NCI-H69 (cell line): ENCODE data around the gene RNPEPL1.
A peak's percentile ranks its signal among the peaks of the same experiment; 100 is the strongest.

Experiments
- DNase-seq: peaks from one replicate; lab custom pipeline; 2025; lab: John Stamatoyannopoulos, UW

RNPEPL1 gene

DNA sequence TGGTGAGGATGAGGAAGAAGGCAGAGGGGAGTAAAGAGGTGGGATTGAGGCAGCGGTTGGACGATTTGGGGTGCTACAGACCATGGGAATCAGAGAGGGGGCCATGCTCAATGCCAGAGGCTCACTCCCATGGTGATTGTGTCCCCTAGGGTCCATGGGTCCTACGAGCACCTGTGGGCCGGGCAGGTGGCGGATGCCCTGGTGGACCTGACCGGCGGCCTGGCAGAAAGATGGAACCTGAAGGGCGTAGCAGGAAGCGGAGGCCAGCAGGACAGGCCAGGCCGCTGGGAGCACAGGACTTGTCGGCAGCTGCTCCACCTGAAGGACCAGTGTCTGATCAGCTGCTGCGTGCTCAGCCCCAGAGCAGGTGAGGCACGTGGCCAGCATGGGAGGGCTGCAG, 23.5 kb downstream of the RNPEPL1 start:
- no peak for DNase-seq

GRCh38 chr2:240593026-240593702, 24.9 kb downstream of the RNPEPL1 start:
- DNase-seq: no peak

DNA sequence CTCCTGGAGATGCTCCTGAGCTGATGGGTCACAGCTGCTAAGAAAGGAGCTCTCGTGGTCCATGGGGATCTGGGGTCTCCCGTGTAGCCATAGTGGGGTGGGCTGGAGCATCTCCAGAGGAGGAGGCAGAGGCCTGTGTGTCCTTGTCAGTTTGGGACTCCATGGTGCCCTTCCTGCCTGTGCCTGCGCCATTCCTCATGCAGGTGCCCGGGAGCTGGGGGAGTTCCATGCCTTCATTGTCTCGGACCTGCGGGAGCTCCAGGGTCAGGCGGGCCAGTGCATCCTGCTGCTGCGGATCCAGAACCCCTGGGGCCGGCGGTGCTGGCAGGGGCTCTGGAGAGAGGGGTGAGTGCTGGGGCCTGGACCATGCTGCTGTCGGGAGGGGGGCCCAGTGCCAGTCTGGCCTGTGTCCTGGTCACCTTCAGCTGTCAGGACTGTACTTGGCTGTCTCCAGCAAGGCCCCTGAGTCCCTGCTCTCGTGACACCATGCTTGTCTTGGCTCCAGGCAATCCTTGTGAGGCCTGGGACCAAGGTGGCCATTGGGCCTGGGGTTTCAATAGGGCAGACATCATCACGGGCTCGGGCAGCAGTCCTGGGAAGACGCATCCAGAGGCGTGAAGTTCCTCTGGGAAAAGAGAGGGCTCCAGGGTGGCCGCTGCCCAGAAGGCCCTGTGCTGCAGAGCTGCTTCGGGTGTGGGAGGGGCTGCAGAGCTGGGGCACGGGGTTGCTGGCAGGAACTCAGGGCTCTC, 25.6 kb downstream of the RNPEPL1 start:
- DNase-seq: no peak

DNA sequence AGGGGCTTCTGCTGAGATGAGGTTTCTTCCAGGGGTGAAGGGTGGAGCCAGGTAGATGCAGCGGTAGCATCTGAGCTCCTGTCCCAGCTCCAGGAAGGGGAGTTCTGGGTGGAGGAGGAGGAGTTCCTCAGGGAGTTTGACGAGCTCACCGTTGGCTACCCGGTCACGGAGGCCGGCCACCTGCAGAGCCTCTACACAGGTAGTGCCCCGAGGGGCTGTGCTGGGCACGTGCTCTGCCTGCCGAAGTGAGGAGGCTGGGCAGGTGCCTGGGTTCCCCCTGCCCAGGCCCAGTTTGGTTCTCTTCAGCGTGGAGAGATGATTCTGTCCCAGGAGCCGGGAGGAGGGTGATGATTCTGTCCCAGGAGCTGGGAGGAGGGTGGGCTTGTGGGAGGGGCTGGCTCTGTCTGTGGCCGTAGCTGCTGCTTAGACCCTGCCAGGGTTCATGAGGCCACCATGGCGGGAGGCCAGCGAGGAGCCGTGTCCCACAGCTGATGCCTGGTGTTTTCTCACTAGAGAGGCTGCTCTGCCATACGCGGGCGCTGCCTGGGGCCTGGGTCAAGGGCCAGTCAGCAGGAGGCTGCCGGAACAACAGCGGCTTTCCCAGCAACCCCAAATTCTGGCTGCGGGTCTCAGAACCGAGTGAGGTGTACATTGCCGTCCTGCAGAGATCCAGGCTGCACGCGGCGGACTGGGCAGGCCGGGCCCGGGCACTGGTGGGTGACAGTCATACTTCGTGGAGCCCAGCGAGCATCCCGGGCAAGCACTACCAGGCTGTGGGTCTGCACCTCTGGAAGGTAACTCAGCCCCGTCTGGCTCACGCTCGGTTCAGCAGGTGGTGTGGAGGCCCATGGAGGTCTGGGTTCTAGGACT, 26.5 kb downstream of the RNPEPL1 start:
- DNase-seq: peak; percentile 5

- DNase-seq: peak; percentile 7
These were observed 27.2 kb downstream of the RNPEPL1 start for GRCh38 chr2:240595381-240596079.

- DNase-seq: no peak
These were observed 27.8 kb downstream of the RNPEPL1 start for GRCh38 chr2:240596080-240596460.

GRCh38 chr2:240596491-240596931, 28.2 kb downstream of the RNPEPL1 start:
- DNase-seq: no peak

DNA sequence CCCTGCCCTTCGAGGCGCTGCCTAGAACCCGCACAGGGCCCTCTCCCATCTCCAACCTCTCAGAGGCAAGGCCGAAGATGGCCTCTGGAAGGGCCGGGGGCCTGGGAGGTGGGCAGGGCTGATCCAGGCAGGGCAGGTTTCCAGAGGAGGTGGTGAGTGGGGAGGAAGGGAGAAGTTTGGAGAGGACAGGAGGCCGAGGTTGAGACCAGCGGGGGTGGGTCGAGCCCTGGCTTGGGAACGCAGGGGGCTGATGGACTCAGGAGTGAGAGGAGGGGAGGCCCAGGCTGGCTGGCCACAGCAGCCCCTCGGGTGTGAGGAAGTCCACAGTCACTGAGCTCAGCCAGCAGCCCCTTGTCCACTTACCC, 28.8 kb downstream of the RNPEPL1 start:
- DNase-seq: no peak

DNA sequence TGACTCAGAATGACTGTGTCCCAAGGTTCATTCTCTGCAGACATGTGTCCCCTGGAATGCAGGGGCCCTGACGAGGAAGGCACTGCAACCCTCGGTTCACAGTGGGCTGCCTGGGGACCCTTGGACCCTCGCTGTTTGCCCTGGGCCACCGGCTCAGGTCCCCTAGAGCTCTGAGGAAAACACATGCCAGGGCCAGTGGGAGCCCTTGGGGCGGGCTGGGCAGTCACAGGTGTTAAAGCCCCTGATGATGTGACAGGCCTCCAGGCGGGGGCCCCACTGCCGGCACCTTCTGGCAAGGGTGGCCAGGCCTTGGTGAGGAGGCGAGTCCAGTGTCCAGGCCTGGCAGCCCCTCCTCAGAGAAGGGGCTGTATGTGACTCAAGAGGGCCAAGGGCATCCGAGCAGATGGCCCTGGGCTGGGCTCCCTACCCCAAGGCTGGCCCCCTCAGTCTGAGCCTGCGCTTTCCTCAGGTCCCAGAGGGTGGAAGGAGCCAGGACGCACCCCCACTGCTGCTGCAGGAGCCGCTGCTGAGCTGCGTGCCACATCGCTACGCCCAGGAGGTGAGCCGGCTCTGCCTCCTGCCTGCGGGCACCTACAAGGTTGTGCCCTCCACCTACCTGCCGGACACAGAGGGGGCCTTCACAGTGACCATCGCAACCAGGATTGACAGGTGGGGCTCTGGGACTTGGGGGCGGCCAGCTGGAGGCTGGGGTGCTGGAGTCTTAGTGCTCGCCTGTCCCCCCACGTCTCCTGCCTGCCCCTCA, 29.3 kb downstream of the RNPEPL1 start:
- no peak for DNase-seq

GRCh38 chr2:240598311-240598911, 30.1 kb downstream of the RNPEPL1 start:
- DNase-seq: no peak

- DNase-seq: no peak
These were observed 30.9 kb downstream of the RNPEPL1 start for GRCh38 chr2:240599141-240599583.

GRCh38 chr2:240600451-240600961, 32.2 kb downstream of the RNPEPL1 start:
- DNase-seq: no peak

DNA sequence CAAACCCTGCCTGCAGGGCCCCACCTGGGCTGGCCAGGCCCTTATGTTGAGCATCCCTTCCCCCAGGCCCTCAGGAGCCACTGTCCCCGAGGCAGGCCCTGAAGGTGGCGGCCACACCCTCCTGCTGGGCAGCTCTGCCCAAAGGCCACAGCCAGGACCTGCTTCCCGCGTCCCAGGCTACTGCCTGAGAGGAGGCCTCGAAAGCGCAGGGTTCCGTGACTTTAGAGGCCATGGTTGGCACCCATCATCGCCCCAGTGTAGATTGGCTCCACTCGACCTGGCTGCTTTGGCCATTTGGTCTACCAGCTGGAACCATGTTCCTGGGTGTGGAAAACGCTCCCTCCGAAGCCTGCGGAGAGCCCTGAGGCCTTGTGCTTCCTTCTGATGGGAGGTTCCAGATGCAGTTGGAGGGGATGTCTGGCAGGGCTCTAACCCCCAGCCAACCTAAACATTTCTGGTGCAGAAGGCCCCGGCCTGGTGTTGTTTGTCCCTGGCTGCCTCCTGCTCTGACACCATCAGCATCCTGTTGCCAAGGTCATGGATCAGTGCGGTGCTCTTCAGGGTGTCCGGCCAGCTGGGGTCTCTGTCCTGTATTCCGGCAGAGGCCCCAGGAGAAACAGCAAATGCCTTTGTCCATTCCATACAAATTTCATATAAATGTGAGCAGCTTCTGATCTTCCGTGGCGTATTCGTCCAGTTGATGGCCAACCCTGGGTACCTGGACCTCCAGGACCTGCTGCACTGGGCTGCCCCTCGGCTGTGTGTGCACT, 33.0 kb downstream of the RNPEPL1 start:
- no peak for DNase-seq

- no peak for DNase-seq
These were observed 33.5 kb downstream of the RNPEPL1 start for GRCh38 chr2:240601831-240602160.

GRCh38 chr2:240602266-240603050, 34.2 kb downstream of the RNPEPL1 start:
- DNase-seq: peak; percentile 57

DNA sequence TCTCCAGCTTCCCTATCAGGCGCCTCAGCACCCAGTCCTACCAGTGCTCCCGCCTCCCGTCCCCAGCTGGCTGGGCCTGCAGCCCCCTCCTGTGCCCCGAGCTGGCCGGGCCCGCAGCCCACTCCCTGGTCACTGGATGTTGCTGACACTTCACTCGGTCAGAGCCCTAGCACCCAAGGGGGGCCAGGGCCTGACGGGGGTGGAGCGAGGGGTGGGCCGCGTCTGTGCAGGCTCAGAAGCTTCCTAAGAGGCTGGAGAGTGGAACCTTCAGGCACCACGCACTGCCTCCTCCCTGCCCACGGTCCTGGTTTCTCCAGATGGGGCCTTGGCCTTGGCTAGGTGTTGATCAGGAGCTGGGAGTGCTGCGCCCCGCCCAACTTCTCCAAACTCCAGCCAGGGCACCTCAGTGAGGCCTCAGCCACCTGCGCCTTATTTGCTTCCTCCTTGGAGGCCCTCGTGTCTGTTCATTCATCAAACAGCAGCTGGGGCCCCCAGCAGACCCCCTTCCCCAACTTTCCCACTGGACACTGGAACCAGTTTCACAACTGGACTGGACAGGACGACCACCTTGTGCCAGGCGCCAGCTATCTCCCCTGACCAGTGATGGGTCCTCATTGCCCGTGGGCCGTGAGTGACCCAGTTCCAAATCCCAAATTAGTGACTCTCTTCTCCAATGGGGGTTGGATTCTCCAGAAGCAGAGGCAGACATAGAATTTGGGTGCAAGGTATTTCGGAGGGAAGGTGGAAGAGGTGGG, 35.0 kb downstream of the RNPEPL1 start:
- DNase-seq: no peak

DNA sequence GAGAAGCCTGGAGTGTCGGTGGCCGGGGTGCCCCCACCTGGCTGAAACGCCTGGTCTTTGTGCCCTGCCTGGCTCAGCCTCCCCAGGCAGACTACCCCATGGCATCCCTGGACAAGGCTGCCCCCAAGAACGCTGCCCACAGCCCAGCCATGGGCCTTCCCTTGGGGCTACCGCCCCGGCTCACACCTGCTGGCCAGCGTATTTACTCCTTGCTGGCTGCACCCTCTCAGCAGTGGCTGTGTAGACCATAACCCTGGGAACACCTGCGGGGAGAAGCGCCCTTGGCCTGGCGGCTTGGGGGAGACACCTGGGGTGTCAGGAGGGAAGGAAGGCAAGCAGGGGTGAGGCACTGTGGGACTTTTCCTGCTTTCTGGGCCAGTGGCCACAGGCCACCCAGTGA, 35.6 kb downstream of the RNPEPL1 start:
- DNase-seq: no peak

DNA sequence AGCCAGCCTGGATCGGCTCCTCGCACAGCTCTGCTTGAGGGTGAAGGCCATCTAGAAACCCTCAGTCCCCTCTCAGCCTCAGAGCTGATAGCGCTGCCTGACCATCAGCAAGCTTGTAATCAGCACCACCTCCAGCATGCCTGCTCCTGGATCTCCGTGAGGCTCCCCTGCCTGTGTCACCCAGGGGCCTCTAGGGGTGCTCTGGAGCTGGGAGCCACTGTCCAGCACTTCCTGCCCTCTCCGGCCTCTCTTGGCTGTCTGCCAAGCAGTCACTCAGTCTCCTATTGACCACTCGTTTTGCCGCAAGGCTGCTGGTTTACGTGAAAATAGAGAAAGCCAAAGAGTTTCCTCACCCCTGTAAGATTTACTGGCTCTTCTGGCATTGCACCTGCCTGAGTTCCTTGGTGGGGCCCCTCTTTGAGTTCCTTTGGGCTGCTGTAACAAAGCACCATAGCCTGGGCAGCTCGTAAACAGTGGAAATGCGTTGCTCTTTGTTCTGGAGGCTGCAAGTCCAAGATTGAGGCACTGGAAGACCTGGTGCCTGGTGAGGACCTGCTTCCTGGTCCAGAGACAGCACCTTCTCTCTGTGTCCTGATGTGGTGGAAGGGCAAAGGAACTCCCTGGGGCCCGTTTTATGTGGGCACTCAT, 36.1 kb downstream of the RNPEPL1 start:
- peak; percentile 50 for DNase-seq
